GM19463 (cell line): ENCODE results near the gene NFRKB.
"Not testable (repeated sequence)": the region's sequence is repeated elsewhere in the genome, so short reads cannot be mapped to it uniquely, and the experiment has no call there.

Experiments
- ATAC-seq: cut with Tn5 transposase; IDR thresholded peaks from one replicate; pipeline ENCODE4 v1.9.1; 2021; ENCODE audit warnings: mild to moderate bottlenecking, moderate library complexity; ENCODE audit not compliant: unreplicated experiment

The NFRKB gene

GRCh38 chr11:129894278-129895125 lies 876 bp downstream of the NFRKB start:
- ATAC-seq, result peak; percentile 7

- ATAC-seq, result no peak
Observed at GRCh38 chr11:129888451-129888850, 6.9 kb downstream of the NFRKB start.

- no peak for ATAC-seq
Observed at GRCh38 chr11:129885381-129885780, 10.0 kb downstream of the NFRKB start.

GRCh38 chr11:129884581-129884980 lies 10.8 kb downstream of the NFRKB start:
- no peak for ATAC-seq

GRCh38 chr11:129881570-129882170 lies 13.7 kb downstream of the NFRKB start:
- peak; percentile 48 for ATAC-seq

- no peak for ATAC-seq
Observed at GRCh38 chr11:129880311-129880710, 15.1 kb downstream of the NFRKB start.

GRCh38 chr11:129871914-129872313 lies 23.5 kb downstream of the NFRKB start:
- no peak for ATAC-seq

GRCh38 chr11:129868626-129869025 lies 26.8 kb downstream of the NFRKB start:
- not testable (repeated sequence) for ATAC-seq

- ATAC-seq, result no peak
Observed at GRCh38 chr11:129866311-129866710, 29.1 kb downstream of the NFRKB start.

- no peak for ATAC-seq
Observed at GRCh38 chr11:129865701-129866100, 29.7 kb downstream of the NFRKB start.

- ATAC-seq, result no peak
Observed at GRCh38 chr11:129864811-129865210, 30.6 kb downstream of the NFRKB start.

GRCh38 chr11:129861702-129862522 lies 33.5 kb downstream of the NFRKB start:
- ATAC-seq, result no peak

- no peak for ATAC-seq
Observed at GRCh38 chr11:129856036-129856435, 39.3 kb downstream of the NFRKB start.

- no peak for ATAC-seq
Observed at GRCh38 chr11:129855086-129855485, 40.3 kb downstream of the NFRKB start.

GRCh38 chr11:129854232-129854805 lies 41.1 kb downstream of the NFRKB start:
- ATAC-seq, result no peak

- ATAC-seq, result no peak
Observed at GRCh38 chr11:129853518-129854231, 41.7 kb downstream of the NFRKB start.

GRCh38 chr11:129852125-129852740 lies 43.1 kb downstream of the NFRKB start:
- ATAC-seq, result no peak

- ATAC-seq, result no peak
Observed at GRCh38 chr11:129849447-129850130, 45.8 kb downstream of the NFRKB start.

- not testable (repeated sequence) for ATAC-seq
Observed at GRCh38 chr11:129847361-129847760, 48.0 kb downstream of the NFRKB start.
